Effector memory CD4-positive, alpha-beta T cell (primary cell): ENCODE data around the gene ANXA2.
A peak's percentile ranks its signal among the peaks of the same experiment; 100 is the strongest.
"Not testable (repeated sequence)": the region's sequence is repeated elsewhere in the genome, so short reads cannot be mapped to it uniquely, and the experiment has no call there.

Experiments used
- DNase-seq, 3 donors: peaks; one replicate each; pipeline ENCODE4 v3.0.0-alpha.2; 2020
- H3K27ac ChIP-seq: 2 replicates; pipeline ENCODE4 v1.7.0; 2013; ENCODE audit warnings: mild to moderate bottlenecking, low read length, moderate library complexity; ENCODE audit not compliant: insufficient read depth, poor library complexity, severe bottlenecking
- H3K27me3 ChIP-seq: replicated peaks from 2 replicates; pipeline ENCODE4 v1.7.0; 2013; ENCODE audit warnings: mild to moderate bottlenecking, low read length; ENCODE audit not compliant: insufficient read depth, control insufficient read depth, poor library complexity, severe bottlenecking
- H3K36me3 ChIP-seq: 2 replicates; pipeline ENCODE4 v1.7.0; 2013; ENCODE audit warnings: mild to moderate bottlenecking, low read length, moderate library complexity; ENCODE audit not compliant: control insufficient read depth, insufficient read depth
- H3K4me1 ChIP-seq: 2 replicates; pipeline ENCODE4 v1.7.0; 2013; ENCODE audit warnings: low read length, mild to moderate bottlenecking; ENCODE audit not compliant: control insufficient read depth, insufficient read depth, poor library complexity, severe bottlenecking
- H3K4me3 ChIP-seq: 2 replicates; pipeline ENCODE4 v1.7.0; 2013; ENCODE audit warnings: low read length, low read depth, mild to moderate bottlenecking; ENCODE audit not compliant: insufficient read depth, poor library complexity, severe bottlenecking
- H3K9me3 ChIP-seq: 2 replicates; pipeline ENCODE4 v1.7.0; 2013; ENCODE audit warnings: mild to moderate bottlenecking, low read length, moderate library complexity; ENCODE audit not compliant: control insufficient read depth

ANXA2 gene

DNA sequence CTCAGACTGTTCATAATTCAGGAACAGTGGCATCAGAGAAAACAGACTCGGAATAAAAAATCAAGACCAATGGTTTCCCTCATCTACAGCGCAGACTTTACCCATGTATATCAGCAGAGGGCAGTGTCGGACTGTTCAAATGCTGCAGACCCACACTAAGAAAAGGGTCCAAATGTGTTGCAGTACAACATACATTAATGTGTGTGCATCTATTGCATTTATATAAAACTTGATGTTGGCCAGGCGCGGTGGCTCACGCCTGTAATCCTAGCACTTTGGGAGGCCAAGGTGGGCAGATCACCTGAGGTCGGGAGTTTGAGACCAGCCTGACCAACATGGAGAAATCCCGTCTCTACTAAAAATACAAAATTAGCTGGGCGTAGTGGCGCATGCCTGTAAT lies 38.0 kb downstream of the ANXA2 start:
- H3K4me3 ChIP-seq, H3K27me3 ChIP-seq, H3K9me3 ChIP-seq, H3K27ac ChIP-seq: not testable (repeated sequence)
- H3K4me1 ChIP-seq, result peaks cover 13% of the 10 kb centered on the region
- peaks cover 48% of the 10 kb centered on the region for H3K36me3 ChIP-seq
- peak in 2 of 3 donors; percentile 1 to 24 for DNase-seq

GRCh38 chr15:60358935-60359682 lies 38.7 kb downstream of the ANXA2 start:
- no peak overlapping the region for H3K27ac ChIP-seq
- no peaks in the 10 kb centered on the region for H3K27me3 ChIP-seq
- H3K9me3 ChIP-seq, result no peaks in the 10 kb centered on the region
- no peak overlapping the region for H3K4me3 ChIP-seq
- peaks cover 53% of the 10 kb centered on the region for H3K36me3 ChIP-seq
- no peak for DNase-seq
- H3K4me1 ChIP-seq, result peaks cover 11% of the 10 kb centered on the region

DNA sequence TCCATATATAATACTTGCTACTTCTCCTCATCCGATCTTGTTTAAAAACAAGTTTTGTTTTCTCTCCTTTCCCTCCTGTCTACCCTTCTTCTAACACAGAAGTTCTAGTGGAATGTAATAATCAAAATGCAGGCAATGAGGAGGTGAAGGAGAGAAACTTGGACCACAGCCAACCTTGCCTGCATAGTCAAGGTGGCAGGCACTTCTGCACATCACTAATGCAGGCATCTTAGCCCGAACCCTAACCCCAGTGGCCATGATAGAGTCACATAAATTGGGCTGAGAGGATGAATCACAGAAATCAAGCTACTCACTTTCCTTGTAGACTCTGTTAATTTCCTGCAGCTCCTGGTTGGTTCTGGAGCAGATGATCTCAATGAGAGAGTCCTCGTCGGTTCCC lies 41.0 kb downstream of the ANXA2 start:
- Histone ChIP-seq H3K27me3 (no peaks in the 10 kb centered on the region), H3K4me1 (no peaks in the 10 kb centered on the region), H3K9me3 (no peaks in the 10 kb centered on the region), H3K4me3 (no peak overlapping the region), H3K36me3 (peaks cover 72% of the 10 kb centered on the region), H3K27ac (no peak overlapping the region)
- no peak for DNase-seq

GRCh38 chr15:60355148-60355857 lies 42.5 kb downstream of the ANXA2 start:
- DNase-seq, result no peak
- Histone ChIP-seq H3K4me1 (no peaks in the 10 kb centered on the region), H3K36me3 (peaks cover 76% of the 10 kb centered on the region), H3K27me3 (no peaks in the 10 kb centered on the region), H3K9me3 (no peaks in the 10 kb centered on the region), H3K27ac (no peak overlapping the region), H3K4me3 (no peak overlapping the region)

DNA sequence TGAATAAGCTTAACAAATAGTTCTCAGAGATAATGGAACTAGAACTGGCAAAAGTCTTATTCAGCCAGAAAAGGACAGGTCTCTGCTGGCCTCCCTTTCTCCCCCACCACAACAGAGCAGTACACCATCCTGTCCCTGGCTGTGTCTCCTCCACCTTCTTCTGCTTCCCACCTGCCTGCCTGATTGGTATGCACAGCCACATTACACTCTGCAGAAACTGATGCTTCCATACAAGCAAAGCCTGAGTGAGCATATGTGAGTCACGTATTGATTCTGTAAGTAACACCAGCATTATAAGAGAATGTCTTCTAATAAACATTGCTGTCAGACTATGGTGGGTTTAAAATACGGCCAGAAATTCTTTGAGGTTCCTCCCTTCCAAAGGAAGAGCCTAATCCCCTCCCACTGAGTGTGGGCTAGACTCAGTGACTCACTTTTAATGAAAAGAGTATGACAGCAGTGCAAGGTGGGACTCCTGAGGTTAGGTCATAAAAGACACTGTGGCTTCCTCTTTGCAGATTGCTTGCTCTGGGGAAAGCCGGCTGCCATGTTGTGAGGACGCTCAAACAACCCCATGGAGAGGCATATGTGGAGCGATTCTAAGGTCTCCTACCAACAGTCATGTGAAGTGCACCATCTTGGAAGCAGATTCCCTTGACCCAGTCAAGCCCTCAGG lies 44.4 kb downstream of the ANXA2 start:
- H3K27ac ChIP-seq, result no peak overlapping the region
- peaks cover 74% of the 10 kb centered on the region for H3K36me3 ChIP-seq
- H3K9me3 ChIP-seq, result no peaks in the 10 kb centered on the region
- H3K4me1 ChIP-seq, result no peaks in the 10 kb centered on the region
- no peak overlapping the region for H3K4me3 ChIP-seq
- no peaks in the 10 kb centered on the region for H3K27me3 ChIP-seq
- no peak for DNase-seq

DNA sequence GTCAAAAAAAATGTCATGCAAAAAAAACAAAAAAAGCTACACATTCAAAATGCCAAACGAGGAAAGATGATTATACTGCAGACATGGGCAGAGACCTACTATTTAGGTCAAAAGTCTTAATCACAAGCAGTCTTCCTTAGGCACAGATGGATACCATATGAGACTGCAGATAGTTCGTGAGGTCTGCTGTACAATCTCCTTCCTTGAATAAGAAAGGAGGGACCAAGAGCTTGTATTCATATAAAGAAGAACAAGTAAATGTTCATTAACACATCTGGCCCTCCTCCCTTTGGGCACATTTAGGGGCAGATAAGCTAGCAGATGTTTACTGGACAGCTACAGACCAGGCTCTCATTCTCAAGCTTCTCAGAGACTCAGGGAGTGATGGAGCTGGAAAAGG lies 45.3 kb downstream of the ANXA2 start:
- no peaks in the 10 kb centered on the region for H3K9me3 ChIP-seq
- no peaks in the 10 kb centered on the region for H3K4me1 ChIP-seq
- DNase-seq, result no peak
- H3K27me3 ChIP-seq, result no peaks in the 10 kb centered on the region
- H3K4me3 ChIP-seq, result no peak overlapping the region
- no peak overlapping the region for H3K27ac ChIP-seq
- peaks cover 79% of the 10 kb centered on the region for H3K36me3 ChIP-seq

- DNase-seq, result no peak
These were observed 46.7 kb downstream of the ANXA2 start for GRCh38 chr15:60351066-60351465.

GRCh38 chr15:60350108-60350507 lies 47.7 kb downstream of the ANXA2 start:
- Histone ChIP-seq H3K9me3 (no peaks in the 10 kb centered on the region), H3K27ac (no peak overlapping the region), H3K27me3 (no peaks in the 10 kb centered on the region), H3K4me3 (no peak overlapping the region), H3K36me3 (peaks cover 75% of the 10 kb centered on the region), H3K4me1 (no peaks in the 10 kb centered on the region)
- no peak for DNase-seq

More at GRCh38 chr15:60351066-60351465, 46.7 kb downstream of the ANXA2 start:
- H3K4me1 ChIP-seq, result no peaks in the 10 kb centered on the region
- H3K27ac ChIP-seq, result no peak overlapping the region
- H3K4me3 ChIP-seq, result no peak overlapping the region
- peaks cover 83% of the 10 kb centered on the region for H3K36me3 ChIP-seq
- H3K9me3 ChIP-seq, result no peaks in the 10 kb centered on the region
- H3K27me3 ChIP-seq, result no peaks in the 10 kb centered on the region

DNA sequence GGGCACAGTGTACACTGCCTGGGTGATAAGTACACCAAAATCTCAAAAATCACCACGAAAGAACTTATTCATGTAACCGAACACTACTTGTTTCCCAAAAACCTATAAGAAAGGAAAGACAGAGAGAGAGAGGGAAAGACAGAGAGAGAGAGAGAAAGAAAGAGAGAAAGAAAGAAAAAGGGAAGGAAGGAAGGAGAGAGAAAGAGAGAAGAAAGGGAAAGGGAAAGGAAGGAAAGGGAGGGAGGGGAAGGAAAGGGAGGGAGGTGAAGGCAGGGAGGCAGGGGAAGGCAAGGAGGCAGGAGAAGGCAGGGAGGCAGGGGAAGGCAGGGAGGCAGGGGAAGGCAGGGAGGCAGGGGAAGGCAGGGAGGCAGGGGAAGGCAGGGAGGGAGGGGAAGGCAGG lies 48.2 kb downstream of the ANXA2 start:
- H3K4me1 ChIP-seq, result no peaks in the 10 kb centered on the region
- no peaks in the 10 kb centered on the region for H3K9me3 ChIP-seq
- H3K4me3 ChIP-seq, result no peak overlapping the region
- no peak for DNase-seq
- H3K27ac ChIP-seq, result no peak overlapping the region
- H3K27me3 ChIP-seq, result no peaks in the 10 kb centered on the region
- peaks cover 70% of the 10 kb centered on the region for H3K36me3 ChIP-seq
